Activated CD8-positive, alpha-beta T cell treated with anti-CD3 and anti-CD28 coated beads, Interleukin-2, amount 10 ng/mL, durations not matched to agents 7 days and 5 days (primary cell): Measurements from ENCODE around the gene CCDC27. TPM values are rescaled to one million over a fixed set of nuclear protein-coding genes. Genes with fewer than 3 reads are reported as not detected.

Experiments used
- ATAC-seq: fragments of 150-1000 bp; cut with Tn5 transposase; one replicate; pipeline ENCODE4 v1.10.0; 2021; ENCODE audit warnings: moderate library complexity
- CTCF ChIA-PET: fragments of 350-600 bp; sonication (Branson Sonifier 250); formaldehyde crosslinking; loops from one replicate; lab custom pipeline; 2021; ENCODE audit warnings: antibody characterized with exemption; lab: Charles Lee
- POLR2A ChIA-PET: fragments of 350-600 bp; sonication (Branson Sonifier 250); formaldehyde crosslinking; loops from one replicate; lab custom pipeline; 2021; ENCODE audit warnings: antibody characterized with exemption; lab: Charles Lee
- DNase-seq: peaks from one replicate; pipeline ENCODE4 v3.0.0-alpha.2; 2020
- H3K27ac Mint-ChIP-seq: one replicate; pipeline ENCODE4 v1.8.0; 2021; ENCODE audit warnings: mild to moderate bottlenecking, mixed read lengths
- H3K27me3 Mint-ChIP-seq: one replicate; pipeline ENCODE4 v1.8.0; 2021; ENCODE audit warnings: low read depth, mixed read lengths
- H3K36me3 Mint-ChIP-seq: one replicate; pipeline ENCODE4 v1.8.0; 2021; ENCODE audit warnings: low read depth, mixed read lengths
- H3K4me1 Mint-ChIP-seq: one replicate; pipeline ENCODE4 v1.8.0; 2021; ENCODE audit warnings: low read depth, mixed read lengths
- H3K4me3 Mint-ChIP-seq: one replicate; pipeline ENCODE4 v1.8.0; 2021; ENCODE audit warnings: mild to moderate bottlenecking, mixed read lengths
- H3K9me3 Mint-ChIP-seq: one replicate; pipeline ENCODE4 v1.8.0; 2022; ENCODE audit warnings: mixed read lengths; ENCODE audit not compliant: insufficient read depth
- total RNA-seq, 2 experiments: library from RNA; stranded (reverse); gene quantifications; one replicate each; pipeline ENCODE4 v1.2.3, GENCODE V29; 2021

The CCDC27 gene
- total RNA-seq, 2 experiments from 2014 or later: not detected

DNA sequence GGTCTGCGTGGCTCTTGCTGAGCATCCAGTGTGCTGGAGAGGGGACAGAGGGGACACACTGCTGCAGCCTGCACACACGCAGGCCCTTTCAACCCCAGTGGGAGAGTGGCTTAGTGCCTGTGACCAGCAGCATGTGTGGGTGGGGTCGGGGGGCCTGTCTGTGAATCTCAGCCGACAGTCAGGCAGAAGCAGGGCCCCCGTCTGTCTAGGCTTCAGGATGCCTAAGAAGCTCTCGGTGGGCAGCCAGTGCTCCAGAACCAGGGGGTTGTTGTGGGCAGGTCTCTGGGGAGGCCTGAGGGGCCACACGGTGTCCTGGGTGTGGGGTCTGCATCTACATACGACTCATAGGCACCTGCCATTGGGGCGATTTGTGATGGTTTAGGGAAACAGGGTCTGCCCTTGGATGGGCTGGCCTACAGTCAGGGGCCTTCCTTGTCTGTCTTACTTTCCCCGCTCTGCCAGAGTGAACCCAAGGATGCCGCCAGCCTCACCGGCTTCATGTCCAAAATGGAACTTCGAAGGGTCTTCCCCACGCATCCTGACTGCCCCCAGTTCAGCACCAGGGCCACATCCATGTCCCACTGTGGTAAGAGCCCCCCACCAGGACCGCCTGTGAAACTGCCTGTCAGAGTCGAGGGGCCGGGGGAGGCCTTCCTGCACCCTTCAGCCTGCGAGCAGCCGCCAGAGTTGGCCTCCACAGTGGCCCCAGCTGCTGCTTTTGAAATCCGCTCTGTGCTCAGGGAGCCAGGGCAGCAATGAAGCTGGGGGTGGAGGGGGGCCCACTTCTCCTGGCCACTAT is 1.6 kb downstream of the CCDC27 start:
- H3K36me3 Mint-ChIP-seq: no peaks in the 10 kb centered on the region
- no peaks in the 10 kb centered on the region for H3K9me3 Mint-ChIP-seq
- H3K27me3 Mint-ChIP-seq: peaks cover 4% of the 10 kb centered on the region
- no peak overlapping the region for H3K4me3 Mint-ChIP-seq
- DNase-seq (no peak), ATAC-seq (no peak)
- CTCF ChIA-PET: no interaction called here
- no peaks in the 10 kb centered on the region for H3K4me1 Mint-ChIP-seq
- H3K27ac Mint-ChIP-seq: no peak overlapping the region
- POLR2A ChIA-PET: no interaction called here

DNA sequence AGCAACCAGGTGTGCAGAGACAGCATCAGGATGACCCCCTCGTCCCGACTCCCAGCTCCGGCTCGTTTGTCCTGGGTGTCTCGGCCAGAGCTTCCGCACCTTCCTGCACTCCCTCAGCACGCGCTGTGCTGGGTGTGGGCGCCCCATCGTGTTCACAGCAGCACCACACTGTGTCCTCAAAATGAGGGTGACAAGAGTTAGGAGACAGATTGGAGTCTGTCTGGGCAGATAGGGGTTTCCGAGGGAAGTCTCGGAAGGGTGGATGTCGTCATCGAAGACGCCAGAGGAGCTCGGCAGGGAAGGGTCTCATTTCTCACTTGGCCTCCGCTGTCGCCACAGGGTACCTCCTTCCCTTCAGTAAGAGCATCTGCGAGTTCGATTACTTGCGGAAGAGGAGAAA is 4.1 kb downstream of the CCDC27 start:
- H3K4me1 Mint-ChIP-seq: no peaks in the 10 kb centered on the region
- ChIA-PET POLR2A (interaction anchor here (0.5 kb wide), 1 partner anchor 1585 kb away, joined by 3 read pairs; no protein-coding TSS in a partner anchor), CTCF (no interaction called here)
- peaks cover 4% of the 10 kb centered on the region for H3K27me3 Mint-ChIP-seq
- ATAC-seq: no peak
- no peak overlapping the region for H3K4me3 Mint-ChIP-seq
- H3K27ac Mint-ChIP-seq: no peak overlapping the region
- no peak for DNase-seq
- H3K9me3 Mint-ChIP-seq: peaks cover 6% of the 10 kb centered on the region
- no peaks in the 10 kb centered on the region for H3K36me3 Mint-ChIP-seq

DNA sequence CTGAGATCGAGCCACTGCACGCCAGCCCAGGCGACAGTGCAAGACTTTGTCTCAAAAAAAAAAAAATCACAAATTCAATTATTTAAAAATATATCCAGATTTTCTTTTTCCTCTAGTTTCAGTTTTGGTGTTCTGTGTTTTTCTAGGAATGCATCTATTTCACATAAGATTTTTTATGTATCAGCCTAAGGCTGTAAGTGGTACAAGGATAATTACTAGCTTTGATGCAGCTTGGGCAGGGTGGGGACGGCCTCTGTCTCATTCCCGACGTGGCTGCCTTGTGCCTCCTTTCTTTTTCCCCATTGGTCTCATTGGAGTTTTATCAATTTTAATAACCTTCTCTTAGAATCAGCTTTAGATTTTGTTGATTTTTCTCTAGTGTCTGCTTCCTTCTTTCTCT is 6.9 kb downstream of the CCDC27 start:
- DNase-seq (no peak), ATAC-seq (no peak)
- Mint-ChIP-seq H3K36me3 (no peaks in the 10 kb centered on the region), H3K27ac (no peak overlapping the region), H3K27me3 (peaks cover 4% of the 10 kb centered on the region), H3K9me3 (peaks cover 6% of the 10 kb centered on the region), H3K4me1 (no peaks in the 10 kb centered on the region), H3K4me3 (no peak overlapping the region)
- CTCF ChIA-PET: interaction anchor here (1.5 kb wide), 1 partner anchor 10 kb away, joined by 4 read pairs; no protein-coding TSS in a partner anchor
- POLR2A ChIA-PET: no interaction called here

DNA sequence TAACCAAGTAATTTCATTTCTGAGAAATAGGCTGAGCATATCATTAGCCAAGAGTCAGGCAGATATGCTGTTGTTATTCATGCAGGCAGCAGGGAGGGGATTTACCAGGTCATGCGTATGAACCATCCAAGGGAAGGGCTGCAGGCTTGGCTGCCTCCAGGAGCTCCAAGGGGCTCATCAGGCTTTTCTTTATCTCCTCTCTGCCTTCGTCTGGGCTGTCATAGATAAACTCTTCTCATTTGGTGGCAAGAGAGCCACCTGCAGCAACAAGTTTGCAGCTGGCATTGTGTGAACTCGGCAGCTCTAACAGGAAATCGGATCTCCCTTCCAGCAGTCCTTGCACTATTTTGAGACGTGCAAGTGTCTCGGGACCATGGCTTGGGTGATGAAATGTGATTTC is 7.5 kb downstream of the CCDC27 start:
- H3K4me3 Mint-ChIP-seq: no peak overlapping the region
- no peak for DNase-seq
- no peaks in the 10 kb centered on the region for H3K4me1 Mint-ChIP-seq
- CTCF ChIA-PET: interaction anchor here (1.3 to 1.5 kb wide), 2 partner anchors 9 to 16 kb away, joined by 3 to 4 read pairs; no protein-coding TSS in a partner anchor
- ATAC-seq: no peak
- no peak overlapping the region for H3K27ac Mint-ChIP-seq
- H3K27me3 Mint-ChIP-seq: peaks cover 4% of the 10 kb centered on the region
- POLR2A ChIA-PET: no interaction called here
- H3K36me3 Mint-ChIP-seq: no peaks in the 10 kb centered on the region
- H3K9me3 Mint-ChIP-seq: peaks cover 6% of the 10 kb centered on the region

DNA sequence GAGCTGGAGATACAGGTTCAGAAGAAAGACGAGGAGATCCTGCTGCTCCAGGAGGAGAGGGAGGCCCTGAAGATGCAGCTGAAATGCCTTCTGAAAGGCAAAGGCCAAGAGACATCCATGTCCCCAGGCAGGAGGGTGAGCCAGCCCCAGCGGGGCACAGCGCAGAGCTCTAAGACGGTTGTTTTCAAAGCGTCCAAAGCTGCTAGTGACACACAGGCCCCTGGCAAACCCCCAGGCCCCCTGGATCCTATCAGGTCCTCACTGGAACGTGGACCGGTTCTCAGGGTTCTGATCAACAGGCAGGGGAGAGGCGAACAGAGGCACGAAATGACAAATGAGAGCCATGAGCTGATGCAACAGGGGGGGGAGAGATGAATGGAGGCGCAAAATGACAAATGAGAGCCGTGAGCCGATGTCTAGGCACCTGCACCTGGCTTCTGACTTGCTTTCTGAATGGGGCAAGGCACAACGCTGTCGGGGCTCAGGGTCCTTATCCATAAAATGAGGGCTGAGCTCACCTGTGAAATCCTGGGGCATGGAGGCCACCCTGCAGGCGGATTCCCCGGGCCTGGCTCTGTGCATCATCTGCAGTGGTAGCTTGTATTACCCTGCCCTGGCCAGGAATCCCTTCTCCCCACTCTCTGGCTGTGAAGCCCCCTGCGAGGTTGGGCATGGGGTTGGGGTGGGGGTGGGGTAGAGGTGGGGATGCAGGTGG is 9.2 kb downstream of the CCDC27 start:
- Mint-ChIP-seq H3K27ac (no peak overlapping the region), H3K4me1 (no peaks in the 10 kb centered on the region), H3K27me3 (peaks cover 4% of the 10 kb centered on the region), H3K36me3 (no peaks in the 10 kb centered on the region), H3K4me3 (no peak overlapping the region), H3K9me3 (peaks cover 6% of the 10 kb centered on the region)
- ATAC-seq: no peak
- ChIA-PET CTCF (interaction anchor here (1.1 to 1.3 kb wide), 3 partner anchors 8 to 37 kb away, joined by 3 to 4 read pairs (median 4); no protein-coding TSS in a partner anchor), POLR2A (no interaction called here)
- no peak for DNase-seq

DNA sequence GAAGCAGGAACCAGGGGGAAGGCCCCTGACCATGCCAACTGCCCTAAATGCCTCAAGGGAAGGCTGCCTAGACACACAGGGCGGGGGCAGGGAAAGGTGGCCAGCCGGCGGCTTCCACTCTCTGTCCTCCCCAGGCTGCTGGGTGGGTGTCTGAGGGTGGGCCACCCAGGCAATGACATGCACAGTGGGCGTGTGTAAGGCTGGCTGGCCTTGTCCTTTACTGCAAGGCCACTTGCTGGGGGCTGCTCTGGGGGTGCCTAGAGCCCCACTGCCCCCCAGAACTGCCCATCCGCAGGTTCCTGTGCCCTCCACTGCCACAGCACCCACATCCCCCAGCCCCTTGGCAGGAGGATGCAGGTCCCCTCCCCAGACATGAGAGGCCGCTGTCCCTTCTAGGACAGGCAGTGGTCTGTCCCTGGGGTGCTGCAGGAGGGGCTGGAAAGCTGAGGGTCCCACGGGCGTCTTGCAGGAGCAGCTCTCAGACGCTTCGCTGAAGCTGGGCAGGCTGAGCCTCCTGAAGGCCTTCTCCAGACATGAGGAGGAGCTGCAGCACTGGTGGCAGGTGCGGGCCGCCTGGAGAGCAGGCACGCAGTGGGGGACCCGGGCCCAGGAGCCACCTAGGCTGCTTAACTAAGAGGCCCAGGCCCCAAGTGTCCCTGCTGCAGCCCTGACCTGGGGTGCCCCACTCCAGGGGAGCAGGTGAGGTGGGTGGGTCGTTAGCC is 10.1 kb downstream of the CCDC27 start:
- no peaks in the 10 kb centered on the region for H3K36me3 Mint-ChIP-seq
- no peaks in the 10 kb centered on the region for H3K4me1 Mint-ChIP-seq
- peaks cover 4% of the 10 kb centered on the region for H3K27me3 Mint-ChIP-seq
- peaks cover 6% of the 10 kb centered on the region for H3K9me3 Mint-ChIP-seq
- ChIA-PET CTCF (no interaction called here), POLR2A (no interaction called here)
- ATAC-seq: no peak
- no peak for DNase-seq
- H3K4me3 Mint-ChIP-seq: no peak overlapping the region
- H3K27ac Mint-ChIP-seq: no peak overlapping the region

DNA sequence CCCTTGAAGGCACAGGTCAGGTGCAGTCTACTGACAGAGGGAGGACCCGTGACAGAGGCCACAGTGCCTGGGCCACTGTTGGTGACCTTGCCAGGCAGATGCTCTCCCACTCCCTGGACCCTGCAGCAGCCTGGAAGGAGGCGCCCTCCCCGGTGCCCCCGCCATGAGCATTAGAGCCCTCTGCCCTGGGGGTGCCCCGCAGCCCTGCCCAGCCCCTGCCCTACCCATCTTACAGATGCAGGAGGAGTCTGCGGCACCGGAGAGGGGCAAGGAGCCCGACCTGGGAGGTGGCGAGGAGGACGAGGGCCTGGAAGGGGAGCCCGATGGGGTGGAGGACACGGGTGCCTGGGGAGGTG is 10.6 kb downstream of the CCDC27 start:
- H3K4me3 Mint-ChIP-seq: no peak overlapping the region
- no peak for DNase-seq
- POLR2A ChIA-PET: no interaction called here
- H3K36me3 Mint-ChIP-seq: no peaks in the 10 kb centered on the region
- peaks cover 6% of the 10 kb centered on the region for H3K9me3 Mint-ChIP-seq
- H3K27me3 Mint-ChIP-seq: peaks cover 4% of the 10 kb centered on the region
- no peak overlapping the region for H3K27ac Mint-ChIP-seq
- CTCF ChIA-PET: no interaction called here
- no peaks in the 10 kb centered on the region for H3K4me1 Mint-ChIP-seq
- no peak for ATAC-seq

DNA sequence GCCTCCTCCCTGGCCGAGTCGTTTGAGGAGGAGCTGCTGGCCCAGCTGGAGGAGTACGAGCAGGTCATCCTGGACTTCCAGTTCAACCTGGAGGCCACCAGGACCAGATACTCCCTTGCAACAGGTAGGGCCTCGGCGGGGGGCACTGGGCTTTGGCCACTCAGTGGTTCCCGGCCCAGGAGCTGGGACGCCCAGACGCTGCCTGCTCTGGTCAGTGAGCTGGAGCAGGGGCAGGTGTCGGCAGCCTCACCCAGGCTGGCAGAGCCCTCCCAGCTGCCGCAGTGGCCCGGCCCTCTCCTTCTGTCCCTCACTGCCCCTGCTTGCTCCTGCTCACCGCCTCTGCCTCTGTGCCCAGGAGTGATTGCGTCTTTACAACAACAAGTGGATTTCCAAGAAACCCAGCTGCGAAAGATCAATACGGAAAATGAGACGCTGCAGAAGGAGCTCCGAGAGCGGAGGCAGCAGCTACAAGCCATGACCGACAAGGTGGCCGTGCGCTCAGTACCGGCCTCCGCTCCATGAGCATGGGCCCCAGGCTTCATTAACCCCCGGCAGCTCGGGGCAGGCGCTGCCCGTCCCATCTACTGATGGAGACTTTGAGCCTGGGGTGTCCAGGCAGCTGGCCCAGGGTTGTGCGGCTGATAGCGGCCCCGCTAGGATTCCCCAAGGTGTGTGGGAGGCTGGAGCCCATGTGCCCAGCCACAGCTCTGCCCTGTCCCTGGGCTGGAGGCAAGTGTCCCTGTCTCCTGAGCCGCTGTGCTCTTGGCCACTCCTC is 11.3 kb downstream of the CCDC27 start:
- no peak for DNase-seq

DNA sequence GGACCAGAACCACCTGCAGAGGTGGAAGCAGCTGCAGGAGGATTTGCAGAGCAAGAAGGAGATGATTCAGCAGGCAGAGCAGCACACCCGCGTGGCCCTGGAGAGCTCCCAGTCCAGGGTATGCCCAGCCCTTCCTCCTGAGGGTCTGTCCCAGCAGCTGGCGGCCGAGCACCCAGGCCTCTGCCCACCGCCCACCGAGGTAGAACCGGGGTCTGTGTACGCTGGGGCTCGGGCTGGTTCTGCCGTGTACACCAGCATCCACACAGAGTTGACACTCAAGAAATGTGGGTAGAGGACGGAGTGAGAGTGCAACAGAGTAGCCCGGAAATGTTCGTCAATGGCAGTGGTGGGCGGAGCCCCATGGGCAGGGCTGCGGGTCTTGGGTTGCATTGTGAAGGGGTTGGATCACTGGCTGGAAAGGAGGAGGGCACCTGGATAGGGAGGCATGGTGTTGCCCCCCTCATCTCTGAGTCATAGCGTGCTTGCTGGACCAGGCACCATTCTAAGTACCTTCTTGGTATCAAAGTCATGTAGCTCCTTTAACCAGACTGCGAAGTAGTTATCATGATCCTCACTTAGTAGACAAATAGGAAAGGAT is 15.2 kb downstream of the CCDC27 start:
- H3K36me3 Mint-ChIP-seq: no peaks in the 10 kb centered on the region
- H3K4me1 Mint-ChIP-seq: peaks cover 6% of the 10 kb centered on the region
- H3K27me3 Mint-ChIP-seq: no peaks in the 10 kb centered on the region
- no peak for DNase-seq
- CTCF ChIA-PET: interaction anchor here (0.9 to 1.3 kb wide), 3 partner anchors 9 to 148 kb away, joined by 3 to 4 read pairs (median 3); no protein-coding TSS in a partner anchor
- no peak for ATAC-seq
- no peak overlapping the region for H3K4me3 Mint-ChIP-seq
- POLR2A ChIA-PET: no interaction called here
- H3K27ac Mint-ChIP-seq: no peak overlapping the region
- H3K9me3 Mint-ChIP-seq: no peaks in the 10 kb centered on the region

More for the DNA sequence above, 11.3 kb downstream of the CCDC27 start:
- ATAC-seq: no peak
- Mint-ChIP-seq H3K27ac (no peak overlapping the region), H3K4me1 (no peaks in the 10 kb centered on the region), H3K27me3 (peaks cover 4% of the 10 kb centered on the region), H3K36me3 (no peaks in the 10 kb centered on the region), H3K9me3 (peaks cover 6% of the 10 kb centered on the region), H3K4me3 (no peak overlapping the region)
- POLR2A ChIA-PET: no interaction called here
- CTCF ChIA-PET: no interaction called here

DNA sequence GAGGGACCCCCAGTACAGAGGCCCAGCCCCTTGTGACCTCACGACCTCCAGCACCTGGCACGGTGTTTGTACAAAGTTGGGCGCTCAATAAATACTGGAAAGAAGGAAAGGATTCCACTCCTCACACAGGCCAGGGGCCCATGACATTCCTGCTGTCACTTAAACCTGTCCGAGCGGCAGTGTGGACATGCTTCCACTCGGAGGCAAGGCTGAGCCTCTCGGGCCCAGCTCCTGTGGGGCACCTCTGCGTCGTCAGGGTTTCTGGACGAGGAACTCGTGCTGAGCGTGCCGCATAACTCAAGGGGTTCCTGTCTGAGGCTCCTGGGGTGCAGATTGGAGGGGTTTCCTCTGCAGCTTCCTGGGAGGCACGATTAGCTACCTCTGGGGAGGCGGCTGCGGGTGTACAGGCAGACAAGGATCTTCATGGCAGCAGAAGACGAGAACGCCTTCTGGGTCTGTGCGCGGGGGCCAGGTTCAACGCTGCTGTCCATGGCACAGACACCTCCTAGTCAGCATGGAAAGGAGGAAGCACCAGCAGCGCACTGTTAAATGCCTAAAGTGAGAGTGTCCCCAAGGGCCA is 16.7 kb downstream of the CCDC27 start:
- ATAC-seq (no peak), DNase-seq (no peak)
- Mint-ChIP-seq H3K27ac (no peak overlapping the region), H3K4me3 (no peak overlapping the region), H3K9me3 (no peaks in the 10 kb centered on the region), H3K4me1 (peaks cover 6% of the 10 kb centered on the region), H3K27me3 (no peaks in the 10 kb centered on the region), H3K36me3 (no peaks in the 10 kb centered on the region)
- ChIA-PET CTCF (interaction anchor here (1.3 to 1.7 kb wide), 3 partner anchors 8 to 33 kb away, joined by 3 to 4 read pairs (median 4); no protein-coding TSS in a partner anchor), POLR2A (interaction anchor here (0.8 kb wide), 1 partner anchor 27 kb away, joined by 3 read pairs; no protein-coding TSS in a partner anchor)
